ENCODE data around the gene ABCA9.
"Not testable (repeated sequence)": the region's sequence is repeated elsewhere in the genome, so short reads cannot be mapped to it uniquely, and the experiment has no call there.

The ABCA9 gene

GRCh38 chr17:68955181-68955841, 105.4 kb downstream of the ABCA9 start, which contains the start of gene ABCA8:
TSS of gene ABCA8 (minus strand) at chr17:68955392. CDS start at chr17:68942034, 13,358 bp downstream.
- Histone ChIP-seq H3K27me3 (ENCODE audit: control insufficient read depth, insufficient read depth, low read length, poor library complexity, severe bottlenecking) (no peaks in the 10 kb centered on the region), H3K27ac (ENCODE audit: insufficient read depth, low read depth, low read length, poor library complexity, severe bottlenecking) (no peak within 1 kb of the TSS), H3K4me1 (ENCODE audit: control insufficient read depth, insufficient read depth, low read length) (no peaks in the 10 kb centered on the region), H3K36me3 (ENCODE audit: control insufficient read depth, insufficient read depth, low read length) (no peaks in the 10 kb centered on the region), H3K9me3 (ENCODE audit: control insufficient read depth, low read length) (no peaks in the 10 kb centered on the region), H3K4me3 (ENCODE audit: insufficient read depth, low read depth, low read length) (no peak within 1 kb of the TSS)
- 80 to 88% methylated on average over 4 of the region's 4 CpGs for WGBS, 2 experiments

- WGBS, 2 experiments, result 92 to 100% methylated on average over 1 to 2 of the region's 4 CpGs
- no peak overlapping the region for H3K27ac ChIP-seq (ENCODE audit: insufficient read depth, low read depth, low read length, poor library complexity, severe bottlenecking)
These were observed 106.4 kb downstream of the ABCA9 start for GRCh38 chr17:68954146-68954896.

GRCh38 chr17:68953340-68953997, 107.3 kb downstream of the ABCA9 start:
- WGBS, 2 experiments, result 96% methylated on average over 4 of the region's 4 CpGs
- no peaks in the 10 kb centered on the region for H3K9me3 ChIP-seq (ENCODE audit: control insufficient read depth, low read length)
- H3K4me3 ChIP-seq (ENCODE audit: insufficient read depth, low read depth, low read length), result no peak overlapping the region
- no peaks in the 10 kb centered on the region for H3K36me3 ChIP-seq (ENCODE audit: control insufficient read depth, insufficient read depth, low read length)
- H3K4me1 ChIP-seq (ENCODE audit: control insufficient read depth, insufficient read depth, low read length), result no peaks in the 10 kb centered on the region
- H3K27me3 ChIP-seq (ENCODE audit: control insufficient read depth, insufficient read depth, low read length, poor library complexity, severe bottlenecking), result no peaks in the 10 kb centered on the region
- H3K27ac ChIP-seq (ENCODE audit: insufficient read depth, low read depth, low read length, poor library complexity, severe bottlenecking), result no peak overlapping the region

More at GRCh38 chr17:68954146-68954896, 106.4 kb downstream of the ABCA9 start:
- no peaks in the 10 kb centered on the region for H3K27me3 ChIP-seq (ENCODE audit: control insufficient read depth, insufficient read depth, low read length, poor library complexity, severe bottlenecking)
- no peaks in the 10 kb centered on the region for H3K9me3 ChIP-seq (ENCODE audit: control insufficient read depth, low read length)
- no peaks in the 10 kb centered on the region for H3K36me3 ChIP-seq (ENCODE audit: control insufficient read depth, insufficient read depth, low read length)
- no peak overlapping the region for H3K4me3 ChIP-seq (ENCODE audit: insufficient read depth, low read depth, low read length)
- no peaks in the 10 kb centered on the region for H3K4me1 ChIP-seq (ENCODE audit: control insufficient read depth, insufficient read depth, low read length)

- 93% methylated on average over 4 of the region's 4 CpGs for WGBS, 2 experiments
- Histone ChIP-seq H3K4me1 (ENCODE audit: control insufficient read depth, insufficient read depth, low read length) (no peaks in the 10 kb centered on the region), H3K27me3 (ENCODE audit: control insufficient read depth, insufficient read depth, low read length, poor library complexity, severe bottlenecking) (no peaks in the 10 kb centered on the region), H3K9me3 (ENCODE audit: control insufficient read depth, low read length) (no peaks in the 10 kb centered on the region), H3K27ac (ENCODE audit: insufficient read depth, low read depth, low read length, poor library complexity, severe bottlenecking) (no peak overlapping the region), H3K36me3 (ENCODE audit: control insufficient read depth, insufficient read depth, low read length) (no peaks in the 10 kb centered on the region), H3K4me3 (ENCODE audit: insufficient read depth, low read depth, low read length) (no peak overlapping the region)
These were observed 110.0 kb downstream of the ABCA9 start for GRCh38 chr17:68950725-68951124.

- H3K27ac ChIP-seq (ENCODE audit: insufficient read depth, low read depth, low read length, poor library complexity, severe bottlenecking); H3K4me3 ChIP-seq (ENCODE audit: insufficient read depth, low read depth, low read length); H3K4me1 ChIP-seq (ENCODE audit: control insufficient read depth, insufficient read depth, low read length); H3K27me3 ChIP-seq (ENCODE audit: control insufficient read depth, insufficient read depth, low read length, poor library complexity, severe bottlenecking); H3K36me3 ChIP-seq (ENCODE audit: control insufficient read depth, insufficient read depth, low read length); H3K9me3 ChIP-seq (ENCODE audit: control insufficient read depth, low read length): not testable (repeated sequence)
- 86 to 100% methylated on average over 1 of the region's 1 CpG for WGBS, 2 experiments
These were observed 112.9 kb downstream of the ABCA9 start for GRCh38 chr17:68947868-68948267.

GRCh38 chr17:68944435-68945035, 116.2 kb downstream of the ABCA9 start:
- H3K27ac ChIP-seq (ENCODE audit: insufficient read depth, low read depth, low read length, poor library complexity, severe bottlenecking), result no peak overlapping the region
- WGBS, 2 experiments, result 78 to 83% methylated on average over 6 of the region's 6 CpGs
- no peak overlapping the region for H3K4me3 ChIP-seq (ENCODE audit: insufficient read depth, low read depth, low read length)
- H3K27me3 ChIP-seq (ENCODE audit: control insufficient read depth, insufficient read depth, low read length, poor library complexity, severe bottlenecking), result no peaks in the 10 kb centered on the region
- H3K4me1 ChIP-seq (ENCODE audit: control insufficient read depth, insufficient read depth, low read length), result no peaks in the 10 kb centered on the region
- no peaks in the 10 kb centered on the region for H3K36me3 ChIP-seq (ENCODE audit: control insufficient read depth, insufficient read depth, low read length)
- H3K9me3 ChIP-seq (ENCODE audit: control insufficient read depth, low read length), result no peaks in the 10 kb centered on the region

- H3K36me3 ChIP-seq (ENCODE audit: control insufficient read depth, insufficient read depth, low read length); H3K4me3 ChIP-seq (ENCODE audit: insufficient read depth, low read depth, low read length); H3K9me3 ChIP-seq (ENCODE audit: control insufficient read depth, low read length); H3K4me1 ChIP-seq (ENCODE audit: control insufficient read depth, insufficient read depth, low read length); H3K27ac ChIP-seq (ENCODE audit: insufficient read depth, low read depth, low read length, poor library complexity, severe bottlenecking); H3K27me3 ChIP-seq (ENCODE audit: control insufficient read depth, insufficient read depth, low read length, poor library complexity, severe bottlenecking): not testable (repeated sequence)
- WGBS, 2 experiments, result 93 to 100% methylated on average over 1 to 2 of the region's 2 CpGs
These were observed 116.9 kb downstream of the ABCA9 start for GRCh38 chr17:68943812-68944182.

- Histone ChIP-seq H3K4me1 (ENCODE audit: control insufficient read depth, insufficient read depth, low read length) (no peaks in the 10 kb centered on the region), H3K9me3 (ENCODE audit: control insufficient read depth, low read length) (no peaks in the 10 kb centered on the region), H3K27me3 (ENCODE audit: control insufficient read depth, insufficient read depth, low read length, poor library complexity, severe bottlenecking) (no peaks in the 10 kb centered on the region), H3K36me3 (ENCODE audit: control insufficient read depth, insufficient read depth, low read length) (no peaks in the 10 kb centered on the region), H3K4me3 (ENCODE audit: insufficient read depth, low read depth, low read length) (no peak overlapping the region), H3K27ac (ENCODE audit: insufficient read depth, low read depth, low read length, poor library complexity, severe bottlenecking) (no peak overlapping the region)
- WGBS, 2 experiments, result 89 to 93% methylated on average over 1 of the region's 4 CpGs
These were observed 117.5 kb downstream of the ABCA9 start for GRCh38 chr17:68943123-68943811.

GRCh38 chr17:68942389-68942788, 118.3 kb downstream of the ABCA9 start:
- 91% methylated on average over 3 of the region's 3 CpGs for WGBS, 2 experiments
- Histone ChIP-seq H3K27me3 (ENCODE audit: control insufficient read depth, insufficient read depth, low read length, poor library complexity, severe bottlenecking) (no peaks in the 10 kb centered on the region), H3K27ac (ENCODE audit: insufficient read depth, low read depth, low read length, poor library complexity, severe bottlenecking) (no peak overlapping the region), H3K9me3 (ENCODE audit: control insufficient read depth, low read length) (no peaks in the 10 kb centered on the region), H3K4me3 (ENCODE audit: insufficient read depth, low read depth, low read length) (no peak overlapping the region), H3K4me1 (ENCODE audit: control insufficient read depth, insufficient read depth, low read length) (no peaks in the 10 kb centered on the region), H3K36me3 (ENCODE audit: control insufficient read depth, insufficient read depth, low read length) (no peaks in the 10 kb centered on the region)

All from ectodermal cell (in vitro differentiated cells).